Breast epithelium (tissue), 3 donors: Measurements from ENCODE around the gene TPD52L1.

ENCODE experiments used
- POLR2A ChIP-seq: fragments of 450-650 bp; IDR thresholded peaks from one replicate; pipeline ENCODE4 v1.6.1; 2016; ENCODE audit warnings: antibody characterized with exemption, mild to moderate bottlenecking, moderate library complexity
- POLR2AphosphoS5 ChIP-seq, 3 donors: sonication (generic); formaldehyde crosslinking; IDR thresholded peaks; one replicate each; pipeline ENCODE4 v1.6.1; 2017; ENCODE audit warnings: antibody characterized with exemption in 3 of 3

GRCh38 chr6:125210667-125211066, 57.1 kb downstream of the TPD52L1 start:
- TF ChIP-seq POLR2A (no peak), POLR2AphosphoS5 (IDR thresholded peaks at IDR 0.05) (no peak)
